GM12878 (cell line): ENCODE results near the gene GRIPAP1. TPM values are rescaled to one million over a fixed set of nuclear protein-coding genes. Genes with fewer than 3 reads are reported as not detected.

Source experiments
- BCLAF1 ChIP-seq: fragments of 450-650 bp; IDR thresholded peaks from 2 replicates; pipeline ENCODE4 v1.6.1; 2017; ENCODE audit warnings: antibody characterized with exemption, mild to moderate bottlenecking, moderate library complexity
- CEBPB ChIP-seq, 2 experiments: fragments of 150-350 bp in 1 of 2; IDR thresholded peaks; 2 replicates each; pipeline ENCODE4 v1.6.1; 2012 to 2014; ENCODE audit warnings: low read depth in 2 of 2, low read length in 2 of 2, borderline replicate concordance in 1 of 2, inconsistent platforms in 1 of 2
- EED ChIP-seq: sonication (generic); IDR thresholded peaks from 2 replicates; pipeline ENCODE4 v1.6.1; 2016; ENCODE audit warnings: antibody characterized with exemption, low read depth
- FOXK2 ChIP-seq: fragments of 450-650 bp; IDR thresholded peaks from 2 replicates; pipeline ENCODE4 v1.6.1; 2017; ENCODE audit warnings: mild to moderate bottlenecking, moderate library complexity
- KLF5 ChIP-seq: fragments of 450-650 bp; IDR thresholded peaks from 2 replicates; pipeline ENCODE4 v1.6.1; 2014; ENCODE audit warnings: mild to moderate bottlenecking; ENCODE audit not compliant: partially characterized antibody
- LARP7 ChIP-seq: fragments of 450-650 bp; IDR thresholded peaks from 2 replicates; pipeline ENCODE4 v1.6.1; 2017; ENCODE audit warnings: mild to moderate bottlenecking
- MEF2B ChIP-seq: fragments of 450-650 bp; IDR thresholded peaks from 2 replicates; pipeline ENCODE4 v1.6.1; 2018; ENCODE audit warnings: mild to moderate bottlenecking, moderate library complexity; ENCODE audit not compliant: partially characterized antibody, poor library complexity, severe bottlenecking
- MLLT1 ChIP-seq: fragments of 450-650 bp; IDR thresholded peaks from 2 replicates; pipeline ENCODE4 v1.6.1; 2016; ENCODE audit warnings: mild to moderate bottlenecking
- MXI1 ChIP-seq: fragments of 150-350 bp; IDR thresholded peaks from 2 replicates; pipeline ENCODE4 v1.6.1; 2011; ENCODE audit warnings: low read depth, mild to moderate bottlenecking, inconsistent platforms, low read length, improper control_type of control experiment
- MYC ChIP-seq: IDR thresholded peaks from 2 replicates; pipeline ENCODE4 v1.6.1; 2011; ENCODE audit warnings: mild to moderate bottlenecking, low read length, moderate library complexity, inconsistent platforms; ENCODE audit not compliant: insufficient read depth, insufficient replicate concordance, insufficient read length, severe bottlenecking
- SMAD1 ChIP-seq: fragments of 450-650 bp; IDR thresholded peaks from 2 replicates; pipeline ENCODE4 v1.6.1; 2018; ENCODE audit warnings: mild to moderate bottlenecking, low read depth; ENCODE audit not compliant: partially characterized antibody
- ZNF384 ChIP-seq: IDR thresholded peaks from 2 replicates; pipeline ENCODE4 v1.6.1; 2012; ENCODE audit warnings: low read depth, mild to moderate bottlenecking, low read length, improper control_type of control experiment, borderline replicate concordance
- polyA plus RNA-seq, 11 experiments: library from polyadenylated mRNA; depleted of rRNA in 4 of 11; unstranded in 6 of 11; stranded (reverse) in 5 of 11; fragments of >200 nt; fragmentation: Nextera tagmentation in 4 of 11; fragmentation: Illumina TruSeq in 1 of 11; extraction: Ambion mirVana in 4 of 11; extraction: Trizol in 1 of 11; gene quantifications; 1 replicate in 1 of 11; 2 replicates in 10 of 11; pipeline versions ENCODE4 v1.2.1 to v1.2.3, GENCODE V29; 2011 to 2016; ENCODE audit warnings: inconsistent platforms in 2 of 11, missing spikeins in 2 of 11, low read depth in 1 of 11
- total RNA-seq, 4 experiments: library from RNA; depleted of rRNA in 3 of 4; stranded (reverse); fragments of >200 nt in 3 of 4; fragmentation: Illumina TruSeq in 1 of 4; extraction: Trizol in 1 of 4; gene quantifications; 2 replicates each; pipeline versions ENCODE4 v1.2.1 to v1.2.3, GENCODE V29; 2013 to 2021
- TF ChIP-seq, protein P1 (sequence below): IDR thresholded peaks from 2 replicates; pipeline ENCODE4 v1.6.1; 2012; ENCODE audit warnings: mild to moderate bottlenecking, low read depth, low read length
- TF ChIP-seq, protein P2 (sequence below): fragments of 450-650 bp; IDR thresholded peaks from 2 replicates; pipeline ENCODE4 v1.6.1; 2017; ENCODE audit warnings: low read depth, mild to moderate bottlenecking, moderate library complexity

The GRIPAP1 gene
- total and polyA plus RNA-seq, 10 of the 15 experiments (the other 5 are each of a cell fraction or from before 2014, with no cell fraction given), result 4.2 to 44.7 (median 25.8) TPM

- TF ChIP-seq, protein P1, sequence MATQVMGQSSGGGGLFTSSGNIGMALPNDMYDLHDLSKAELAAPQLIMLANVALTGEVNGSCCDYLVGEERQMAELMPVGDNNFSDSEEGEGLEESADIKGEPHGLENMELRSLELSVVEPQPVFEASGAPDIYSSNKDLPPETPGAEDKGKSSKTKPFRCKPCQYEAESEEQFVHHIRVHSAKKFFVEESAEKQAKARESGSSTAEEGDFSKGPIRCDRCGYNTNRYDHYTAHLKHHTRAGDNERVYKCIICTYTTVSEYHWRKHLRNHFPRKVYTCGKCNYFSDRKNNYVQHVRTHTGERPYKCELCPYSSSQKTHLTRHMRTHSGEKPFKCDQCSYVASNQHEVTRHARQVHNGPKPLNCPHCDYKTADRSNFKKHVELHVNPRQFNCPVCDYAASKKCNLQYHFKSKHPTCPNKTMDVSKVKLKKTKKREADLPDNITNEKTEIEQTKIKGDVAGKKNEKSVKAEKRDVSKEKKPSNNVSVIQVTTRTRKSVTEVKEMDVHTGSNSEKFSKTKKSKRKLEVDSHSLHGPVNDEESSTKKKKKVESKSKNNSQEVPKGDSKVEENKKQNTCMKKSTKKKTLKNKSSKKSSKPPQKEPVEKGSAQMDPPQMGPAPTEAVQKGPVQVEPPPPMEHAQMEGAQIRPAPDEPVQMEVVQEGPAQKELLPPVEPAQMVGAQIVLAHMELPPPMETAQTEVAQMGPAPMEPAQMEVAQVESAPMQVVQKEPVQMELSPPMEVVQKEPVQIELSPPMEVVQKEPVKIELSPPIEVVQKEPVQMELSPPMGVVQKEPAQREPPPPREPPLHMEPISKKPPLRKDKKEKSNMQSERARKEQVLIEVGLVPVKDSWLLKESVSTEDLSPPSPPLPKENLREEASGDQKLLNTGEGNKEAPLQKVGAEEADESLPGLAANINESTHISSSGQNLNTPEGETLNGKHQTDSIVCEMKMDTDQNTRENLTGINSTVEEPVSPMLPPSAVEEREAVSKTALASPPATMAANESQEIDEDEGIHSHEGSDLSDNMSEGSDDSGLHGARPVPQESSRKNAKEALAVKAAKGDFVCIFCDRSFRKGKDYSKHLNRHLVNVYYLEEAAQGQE, result peak; percentile 39; the same call in 1 of the 2 replicates
- TF ChIP-seq ZNF384 (peak; percentile 85), FOXK2 (peak; percentile 97), BCLAF1 (peak; percentile 91), MYC (no peak), MLLT1 (0 out of 2 replicates have a peak, but pooled peaks have one; percentile 3), MEF2B (no peak), MXI1 (0 out of 2 replicates have a peak, but pooled peaks have one; percentile 42), SMAD1 (no peak), CEBPB (IDR thresholded peaks at IDR 0.05; ENCODE audit: borderline replicate concordance in 1 of 2, low read depth in 2 of 2, low read length in 2 of 2) (no peak), KLF5 (peak; percentile 98), LARP7 (no peak), EED (no peak)
- TF ChIP-seq, protein P2, sequence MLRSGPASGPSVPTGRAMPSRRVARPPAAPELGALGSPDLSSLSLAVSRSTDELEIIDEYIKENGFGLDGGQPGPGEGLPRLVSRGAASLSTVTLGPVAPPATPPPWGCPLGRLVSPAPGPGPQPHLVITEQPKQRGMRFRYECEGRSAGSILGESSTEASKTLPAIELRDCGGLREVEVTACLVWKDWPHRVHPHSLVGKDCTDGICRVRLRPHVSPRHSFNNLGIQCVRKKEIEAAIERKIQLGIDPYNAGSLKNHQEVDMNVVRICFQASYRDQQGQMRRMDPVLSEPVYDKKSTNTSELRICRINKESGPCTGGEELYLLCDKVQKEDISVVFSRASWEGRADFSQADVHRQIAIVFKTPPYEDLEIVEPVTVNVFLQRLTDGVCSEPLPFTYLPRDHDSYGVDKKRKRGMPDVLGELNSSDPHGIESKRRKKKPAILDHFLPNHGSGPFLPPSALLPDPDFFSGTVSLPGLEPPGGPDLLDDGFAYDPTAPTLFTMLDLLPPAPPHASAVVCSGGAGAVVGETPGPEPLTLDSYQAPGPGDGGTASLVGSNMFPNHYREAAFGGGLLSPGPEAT, result peak; percentile 73
These were observed at the start of gene GRIPAP1 (continued) for GRCh38 chrX:49002091-49002935.
